Mesenchymal stem cell (in vitro differentiated cells and primary cell): Measurements from ENCODE around the gene RAB8B.
A peak's percentile ranks its signal among the peaks of the same experiment; 100 is the strongest.

Source experiments
- DNase-seq: peaks from one replicate; pipeline ENCODE4 v3.0.0-alpha.2; 2013
- H2AFZ ChIP-seq: one replicate; pipeline ENCODE4 v1.6.1; 2013; ENCODE audit warnings: low read depth, mild to moderate bottlenecking, control low read depth, inconsistent platforms, low read length, moderate library complexity
- H2AK5ac ChIP-seq: 2 replicates; pipeline ENCODE4 v1.6.1; 2013; ENCODE audit warnings: low read length, moderate library complexity, mild to moderate bottlenecking, inconsistent platforms; ENCODE audit not compliant: severe bottlenecking
- H2BK120ac ChIP-seq: one replicate; pipeline ENCODE4 v1.6.1; 2013; ENCODE audit warnings: low read depth, mild to moderate bottlenecking, inconsistent platforms, low read length, moderate library complexity
- H2BK12ac ChIP-seq, 2 experiments: one replicate each; pipeline ENCODE4 v1.6.1; 2013; ENCODE audit warnings: inconsistent platforms in 2 of 2, low read length in 2 of 2, mild to moderate bottlenecking in 2 of 2, moderate library complexity in 2 of 2, control low read depth in 1 of 2
- H2BK15ac ChIP-seq: one replicate; pipeline ENCODE4 v1.6.1; 2013; ENCODE audit warnings: mild to moderate bottlenecking, low read depth, inconsistent platforms; ENCODE audit not compliant: poor library complexity, severe bottlenecking
- H2BK5ac ChIP-seq: 2 replicates; pipeline ENCODE4 v1.6.1; 2013; ENCODE audit warnings: low read depth, mild to moderate bottlenecking, low read length, control low read depth, inconsistent platforms; ENCODE audit not compliant: poor library complexity, severe bottlenecking
- H3K14ac ChIP-seq, 2 experiments: one replicate each; pipeline ENCODE4 v1.6.1; 2013; ENCODE audit warnings: inconsistent platforms in 2 of 2, low read length in 2 of 2, control low read depth in 1 of 2, mild to moderate bottlenecking in 1 of 2, moderate library complexity in 1 of 2
- H3K18ac ChIP-seq, 2 experiments: one replicate each; pipeline ENCODE4 v1.6.1; 2013; ENCODE audit warnings: inconsistent platforms in 2 of 2, low read length in 2 of 2, control low read depth in 1 of 2, low read depth in 1 of 2, mild to moderate bottlenecking in 1 of 2
- H3K23ac ChIP-seq, 2 experiments: one replicate each; pipeline ENCODE4 v1.6.1; 2013; ENCODE audit warnings: inconsistent platforms in 2 of 2, low read length in 2 of 2, mild to moderate bottlenecking in 2 of 2, moderate library complexity in 2 of 2, control low read depth in 1 of 2
- H3K27ac ChIP-seq: 2 replicates; pipeline ENCODE4 v1.5.1; 2013; ENCODE audit warnings: mild to moderate bottlenecking, moderate library complexity, low read length, control low read depth, inconsistent platforms; ENCODE audit not compliant: poor library complexity, severe bottlenecking
- H3K27me3 ChIP-seq, 2 experiments: 2 replicates each; pipeline versions ENCODE4 v1.6.1 to v1.7.0; 2013; ENCODE audit warnings: low read length in 2 of 2, mild to moderate bottlenecking in 2 of 2, moderate library complexity in 2 of 2, control low read depth in 1 of 2, inconsistent platforms in 1 of 2; ENCODE audit not compliant: control insufficient read depth in 1 of 2, insufficient read depth in 1 of 2
- H3K36me3 ChIP-seq, 2 experiments: 2 replicates each; pipeline versions ENCODE4 v1.6.1 to v1.7.0; 2013; ENCODE audit warnings: low read length in 2 of 2, control low read depth in 1 of 2, inconsistent platforms in 1 of 2, low read depth in 1 of 2, mild to moderate bottlenecking in 1 of 2; ENCODE audit not compliant: insufficient read depth in 2 of 2, control insufficient read depth in 1 of 2
- H3K4ac ChIP-seq, 2 experiments: one replicate each; pipeline ENCODE4 v1.6.1; 2013; ENCODE audit warnings: inconsistent platforms in 2 of 2, low read length in 2 of 2, mild to moderate bottlenecking in 2 of 2, moderate library complexity in 2 of 2, control low read depth in 1 of 2, low read depth in 1 of 2
- H3K4me1 ChIP-seq: 2 replicates; pipeline ENCODE4 v1.6.1; 2013; ENCODE audit warnings: low read depth, low read length, control low read depth; ENCODE audit not compliant: control insufficient read depth, insufficient read depth
- H3K4me2 ChIP-seq: 2 replicates; pipeline ENCODE4 v1.6.1; 2013; ENCODE audit warnings: low read length, mild to moderate bottlenecking, inconsistent platforms; ENCODE audit not compliant: poor library complexity, severe bottlenecking
- H3K4me3 ChIP-seq, 2 experiments: 2 replicates each; pipeline versions ENCODE4 v1.5.1 to v1.7.0; 2013; ENCODE audit warnings: low read length in 2 of 2, mild to moderate bottlenecking in 2 of 2, control low read depth in 1 of 2, low read depth in 1 of 2; ENCODE audit not compliant: insufficient read depth in 1 of 2
- H3K79me1 ChIP-seq: replicated peaks from 2 replicates; pipeline ENCODE4 v1.6.1; 2013; ENCODE audit warnings: mild to moderate bottlenecking, control low read depth, low read length, inconsistent platforms; ENCODE audit not compliant: poor library complexity, severe bottlenecking
- H3K9ac ChIP-seq: 2 replicates; pipeline ENCODE4 v1.7.0; 2013; ENCODE audit warnings: mild to moderate bottlenecking, low read length, moderate library complexity
- H3K9me3 ChIP-seq: 2 replicates; pipeline ENCODE4 v1.7.0; 2013; ENCODE audit warnings: mild to moderate bottlenecking, low read length; ENCODE audit not compliant: control insufficient read depth
- H4K8ac ChIP-seq: one replicate; pipeline ENCODE4 v1.6.1; 2013; ENCODE audit warnings: inconsistent platforms, mild to moderate bottlenecking, low read length, moderate library complexity
- H4K91ac ChIP-seq: one replicate; pipeline ENCODE4 v1.6.1; 2013; ENCODE audit warnings: mild to moderate bottlenecking, low read length, inconsistent platforms
- WGBS: methylation state at CpG from one replicate; pipeline ENCODE4 v1.1.7; 2013; ENCODE audit warnings: mixed read lengths; 5-methylcytosine and 5-hydroxymethylcytosine counted together

Gene RAB8B

DNA sequence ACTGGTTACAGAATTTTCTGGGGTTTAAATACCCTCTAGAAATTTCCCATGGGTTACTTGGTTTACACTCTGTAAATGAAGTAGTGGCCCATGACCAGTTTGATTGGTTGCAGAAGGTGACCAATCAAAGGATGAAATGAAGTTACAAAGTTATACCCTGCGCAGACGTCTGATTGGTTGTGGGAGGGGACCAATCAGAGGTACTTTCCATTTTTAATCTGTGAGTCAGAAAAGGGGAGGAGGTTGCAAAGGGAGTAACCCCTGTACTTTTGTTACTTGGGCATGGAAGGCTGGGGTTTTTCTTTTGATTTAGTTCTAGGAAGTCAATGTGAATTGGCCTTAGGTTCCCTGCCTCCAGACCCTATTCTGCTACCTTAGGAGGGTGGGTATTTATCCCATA, 69.3 kb downstream of the RAB8B start:
- Histone ChIP-seq H3K27me3 (no peaks in the 10 kb centered on the region), H3K9me3 (no peaks in the 10 kb centered on the region), H3K79me1 (peaks cover 14% of the 10 kb centered on the region), H3K27ac (no peak overlapping the region), H3K14ac (no peak overlapping the region), H3K4me3 (no peak overlapping the region), H3K9ac (no peak overlapping the region), H3K4ac (no peak overlapping the region), H3K36me3 (peaks cover 5 to 60% of the 10 kb centered on the region in 2 experiments), H2AK5ac (no peak overlapping the region), H3K4me2 (no peak overlapping the region), H2BK5ac (no peak overlapping the region), H4K8ac (no peak overlapping the region), H2BK15ac (no peak overlapping the region), H2BK120ac (no peak overlapping the region), H4K91ac (no peak overlapping the region), H3K18ac (no peak overlapping the region), H3K4me1 (peaks cover 5% of the 10 kb centered on the region), H2BK12ac (no peak overlapping the region), H2AFZ (no peak overlapping the region), H3K23ac (no peak overlapping the region)
- no peak for DNase-seq
- 93% methylated on average over 2 of the region's 2 CpGs for WGBS

DNA sequence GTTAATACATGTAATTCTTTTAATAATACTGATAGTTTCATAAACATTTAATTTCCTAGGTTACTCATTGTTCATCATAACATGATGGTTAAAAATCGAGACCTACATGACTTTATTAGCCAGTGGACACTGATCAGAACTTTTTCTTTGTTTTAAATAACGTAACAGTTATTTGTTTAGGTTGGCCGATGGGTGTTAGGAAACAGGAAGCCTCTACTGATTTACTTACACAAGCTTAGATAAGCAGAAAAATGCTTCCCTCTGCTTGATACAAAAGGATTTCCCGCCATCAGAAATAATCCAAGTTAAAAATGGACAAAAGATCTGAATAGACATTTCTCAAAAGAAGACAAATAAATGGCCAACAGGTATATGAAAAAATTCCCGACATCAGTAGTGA, 71.4 kb downstream of the RAB8B start:
- no peak overlapping the region for H2BK12ac ChIP-seq
- H3K9me3 ChIP-seq = no peaks in the 10 kb centered on the region
- H3K4me2 ChIP-seq = no peak overlapping the region
- no peak overlapping the region for H3K14ac ChIP-seq
- H2BK5ac ChIP-seq = no peak overlapping the region
- H3K4me3 ChIP-seq = no peak overlapping the region
- no peak overlapping the region for H4K91ac ChIP-seq
- H3K23ac ChIP-seq = no peak overlapping the region
- H3K27me3 ChIP-seq = no peaks in the 10 kb centered on the region
- peaks cover 3% of the 10 kb centered on the region for H3K4me1 ChIP-seq
- no peak overlapping the region for H3K27ac ChIP-seq
- H3K18ac ChIP-seq = no peak overlapping the region
- H3K79me1 ChIP-seq = peaks cover 8% of the 10 kb centered on the region
- no peak overlapping the region for H3K4ac ChIP-seq
- H2BK120ac ChIP-seq = no peak overlapping the region
- DNase-seq = peak; percentile 25
- WGBS = 100% methylated on average over 2 of the region's 5 CpGs
- H2AK5ac ChIP-seq = no peak overlapping the region
- no peak overlapping the region for H2AFZ ChIP-seq
- no peak overlapping the region for H2BK15ac ChIP-seq
- peaks cover 5 to 63% of the 10 kb centered on the region in 2 experiments for H3K36me3 ChIP-seq
- no peak overlapping the region for H4K8ac ChIP-seq
- no peak overlapping the region for H3K9ac ChIP-seq

- Histone ChIP-seq H3K79me1 (peaks cover 8% of the 10 kb centered on the region), H4K8ac (no peak overlapping the region), H2AFZ (no peak overlapping the region), H3K23ac (no peak overlapping the region), H2AK5ac (no peak overlapping the region), H3K9ac (no peak overlapping the region), H3K4me3 (no peak overlapping the region), H2BK15ac (no peak overlapping the region), H2BK120ac (no peak overlapping the region), H4K91ac (no peak overlapping the region), H3K4me1 (peaks cover 3% of the 10 kb centered on the region), H2BK12ac (no peak overlapping the region), H3K36me3 (peaks cover 5 to 65% of the 10 kb centered on the region in 2 experiments), H3K4me2 (no peak overlapping the region), H3K4ac (no peak overlapping the region), H3K9me3 (no peaks in the 10 kb centered on the region), H3K27me3 (no peaks in the 10 kb centered on the region), H3K14ac (no peak overlapping the region), H3K27ac (no peak overlapping the region), H3K18ac (no peak overlapping the region), H2BK5ac (no peak overlapping the region)
- DNase-seq = no peak
Observed at GRCh38 chr15:63261311-63261710, 71.9 kb downstream of the RAB8B start.

GRCh38 chr15:63263519-63263918, 74.1 kb downstream of the RAB8B start:
- WGBS = 88% methylated on average over 6 of the region's 6 CpGs

More at GRCh38 chr15:63263519-63263918, 74.1 kb downstream of the RAB8B start:
- Histone ChIP-seq H4K91ac (no peak overlapping the region), H2AFZ (no peak overlapping the region), H3K4me2 (no peak overlapping the region), H2BK5ac (no peak overlapping the region), H3K23ac (no peak overlapping the region), H2BK120ac (no peak overlapping the region), H2BK15ac (no peak overlapping the region), H2AK5ac (no peak overlapping the region), H3K9me3 (no peaks in the 10 kb centered on the region), H3K27me3 (no peaks in the 10 kb centered on the region), H3K27ac (no peak overlapping the region), H3K4me3 (no peak overlapping the region), H3K14ac (no peak overlapping the region), H3K4me1 (peaks cover 3% of the 10 kb centered on the region), H3K4ac (no peak overlapping the region), H3K79me1 (peaks cover 9% of the 10 kb centered on the region), H3K9ac (no peak overlapping the region), H2BK12ac (no peak overlapping the region), H3K18ac (no peak overlapping the region), H3K36me3 (peaks cover 12 to 61% of the 10 kb centered on the region in 2 experiments), H4K8ac (no peak overlapping the region)
- no peak for DNase-seq
